HepG2 (cell line): ENCODE measurements around the gene PLAA. TPM values are rescaled to one million over a fixed set of nuclear protein-coding genes. Genes with fewer than 3 reads are reported as not detected.

Experiments used
- KAT2B ChIP-seq: fragments of 150-350 bp; IDR thresholded peaks from 2 replicates; pipeline ENCODE4 v1.6.1; 2014; ENCODE audit warnings: low read depth, low read length, borderline replicate concordance
- KAT7 ChIP-seq: IDR thresholded peaks from 2 replicates; pipeline ENCODE4 v1.6.1; 2018; ENCODE audit warnings: borderline replicate concordance, missing compliant biosample characterization
- KLF12 ChIP-seq: sonication (generic); formaldehyde crosslinking; IDR thresholded peaks from 2 replicates; pipeline ENCODE4 v1.4.0; 2020; ENCODE audit warnings: missing genetic modification reagents, borderline replicate concordance
- MIXL1 ChIP-seq: IDR thresholded peaks from 2 replicates; pipeline ENCODE4 v1.6.1; 2016
- MTA1 ChIP-seq: sonication (generic); formaldehyde crosslinking; IDR thresholded peaks from 2 replicates; pipeline ENCODE4 v1.4.0; 2020; ENCODE audit warnings: missing genetic modification reagents, mild to moderate bottlenecking, borderline replicate concordance
- MTF2 ChIP-seq: sonication (generic); formaldehyde crosslinking; IDR thresholded peaks from 2 replicates; pipeline ENCODE4 v1.5.0; 2020; ENCODE audit warnings: missing genetic modification reagents, borderline replicate concordance
- POGZ ChIP-seq: sonication (generic); formaldehyde crosslinking; IDR thresholded peaks from 2 replicates; pipeline ENCODE4 v1.4.0; 2020; ENCODE audit warnings: mild to moderate bottlenecking, missing genetic modification reagents
- RERE ChIP-seq: IDR thresholded peaks from 2 replicates; pipeline ENCODE4 v1.6.1; 2016; ENCODE audit warnings: low read depth, missing genetic modification reagents, missing compliant biosample characterization
- SAFB2 ChIP-seq: sonication (generic); formaldehyde crosslinking; IDR thresholded peaks from 2 replicates; pipeline ENCODE4 v1.5.1; 2020; ENCODE audit warnings: missing genetic modification reagents, low read depth, mild to moderate bottlenecking, borderline replicate concordance
- SALL2 ChIP-seq: sonication (generic); formaldehyde crosslinking; IDR thresholded peaks from 2 replicates; pipeline ENCODE4 v1.8.1; 2023; ENCODE audit warnings: mild to moderate bottlenecking, missing genetic modification reagents, inconsistent platforms
- XRCC5 ChIP-seq: fragments of 200-400 bp; formaldehyde crosslinking; optimal IDR thresholded peaks from 2 replicates; pipeline ENCODE3; 2017; ENCODE audit warnings: mild to moderate bottlenecking, low read length
- ZFP1 ChIP-seq: IDR thresholded peaks from 2 replicates; pipeline ENCODE4 v1.6.1; 2016
- ZFP36L2 ChIP-seq: sonication (generic); formaldehyde crosslinking; IDR thresholded peaks from 2 replicates; pipeline ENCODE4 v1.4.0; 2020; ENCODE audit warnings: missing genetic modification reagents
- ZNF33B ChIP-seq: sonication (generic); formaldehyde crosslinking; IDR thresholded peaks from 2 replicates; pipeline ENCODE4 v1.5.1; 2020; ENCODE audit warnings: mild to moderate bottlenecking, missing genetic modification reagents
- ZNF543 ChIP-seq: sonication (generic); formaldehyde crosslinking; IDR thresholded peaks from 2 replicates; pipeline ENCODE4 v1.4.0; 2020; ENCODE audit warnings: mild to moderate bottlenecking, missing genetic modification reagents
- ZNF580 ChIP-seq: IDR thresholded peaks from 2 replicates; pipeline ENCODE4 v1.6.1; 2016; ENCODE audit warnings: low read depth, borderline replicate concordance
- ZNF589 ChIP-seq: sonication (generic); formaldehyde crosslinking; conservative IDR thresholded peaks from 2 replicates; pipeline ENCODE4 v1.8.0; 2022; ENCODE audit warnings: mild to moderate bottlenecking, moderate library complexity, missing genetic modification reagents
- ZNF720 ChIP-seq: sonication (generic); formaldehyde crosslinking; IDR thresholded peaks from 2 replicates; pipeline ENCODE4 v1.4.0; 2020; ENCODE audit warnings: missing genetic modification reagents
- ZNF737 ChIP-seq: sonication (generic); formaldehyde crosslinking; IDR thresholded peaks from 2 replicates; pipeline ENCODE4 v1.5.0; 2020; ENCODE audit warnings: missing genetic modification reagents, mild to moderate bottlenecking, borderline replicate concordance
- ZNF784 ChIP-seq: sonication (generic); formaldehyde crosslinking; IDR thresholded peaks from 2 replicates; pipeline ENCODE4 v1.5.1; 2020; ENCODE audit warnings: missing genetic modification reagents, mild to moderate bottlenecking, borderline replicate concordance
- ZNF891 ChIP-seq: sonication (generic); formaldehyde crosslinking; IDR thresholded peaks from 2 replicates; pipeline ENCODE4 v1.5.0; 2020; ENCODE audit warnings: mild to moderate bottlenecking, missing genetic modification reagents
- ZSCAN30 ChIP-seq: sonication (generic); formaldehyde crosslinking; IDR thresholded peaks from 2 replicates; pipeline ENCODE4 v1.5.0; 2020; ENCODE audit warnings: mild to moderate bottlenecking, missing genetic modification reagents
- polyA plus RNA-seq, 8 experiments: library from polyadenylated mRNA; depleted of rRNA in 3 of 8; stranded (reverse) in 7 of 8; unstranded in 1 of 8; fragments of >200 nt; fragmentation: Illumina TruSeq in 4 of 8; extraction: Trizol in 4 of 8; gene quantifications; 2 replicates each; pipeline versions ENCODE4 v1.2.1 to v1.2.3, GENCODE V29; 2011 to 2016; ENCODE audit warnings: low read depth in 4 of 8, missing spikeins in 1 of 8, mixed read lengths in 1 of 8; ENCODE audit not compliant: insufficient read depth in 1 of 8
- total RNA-seq, 5 experiments: library from RNA; depleted of rRNA; stranded (reverse); fragments of >200 nt; fragmentation: Illumina TruSeq; extraction: Trizol; gene quantifications; 2 replicates each; pipeline ENCODE4 v1.2.3, GENCODE V29; 2016; ENCODE audit warnings: low read depth in 1 of 5

The PLAA gene
- total and polyA plus RNA-seq, 2 of the 13 experiments (the other 11 are each of a cell fraction or from before 2014, with no cell fraction given), result 5.8 to 22.9 TPM

DNA sequence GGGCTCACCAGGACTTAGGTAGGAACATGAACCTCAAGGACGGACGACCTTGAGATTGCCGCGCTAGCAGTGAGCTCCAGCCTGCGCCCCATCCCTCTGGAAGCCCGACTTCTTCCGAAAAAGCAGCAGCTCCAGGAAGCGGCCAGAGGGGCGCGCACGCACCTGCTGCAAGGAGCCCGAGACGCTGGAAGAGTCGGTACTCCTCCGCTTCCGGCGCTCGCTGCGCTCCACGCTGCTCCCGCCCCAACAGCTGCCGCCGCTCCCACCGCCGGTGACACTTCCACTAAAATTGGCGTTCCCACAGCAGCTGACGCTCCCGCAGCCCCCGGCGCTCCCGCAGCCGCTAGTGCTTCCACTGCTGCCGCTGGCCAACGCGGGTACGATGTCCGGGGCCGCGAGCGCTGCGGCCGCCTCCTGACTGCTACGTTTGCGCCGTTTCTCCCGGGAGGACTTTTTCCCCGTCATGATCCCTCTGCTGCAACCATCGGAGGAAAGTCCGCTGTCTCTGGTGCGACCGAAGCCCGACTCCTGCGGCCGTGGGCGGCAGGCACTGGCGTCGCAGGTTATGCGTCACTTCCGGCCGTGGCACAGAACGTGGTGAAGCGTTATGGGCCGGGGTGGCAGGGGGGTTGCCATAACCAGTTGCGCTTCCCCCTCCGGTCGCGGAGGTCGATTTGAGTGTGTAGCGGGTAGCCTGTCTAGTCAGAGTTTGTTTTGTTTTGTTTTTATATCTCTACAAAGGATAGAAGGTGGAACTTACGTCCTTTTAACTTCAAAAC, 54.6 kb downstream of the PLAA start, which contains the start of gene CAAP1 (continued):
- no peak; the same call in 1 of the 2 replicates for TF ChIP-seq ZSCAN30 (CRISPR knock-in tag)
- no peak for TF ChIP-seq ZNF784 (CRISPR knock-in tag)
- 0 out of 2 replicates have a peak, but pooled peaks have one; percentile 66 for TF ChIP-seq ZFP36L2 (CRISPR knock-in tag)
- TF ChIP-seq MTA1 (CRISPR knock-in tag), result peak; percentile 64; the same call in 1 of the 2 replicates
- TF ChIP-seq ZNF589 (CRISPR knock-in tag), result peak; percentile 66; the same call in 1 of the 2 replicates
- peak; percentile 60; the same call in 1 of the 2 replicates for TF ChIP-seq MIXL1
- TF ChIP-seq ZNF33B (CRISPR knock-in tag), result no peak
- peak; percentile 69; the same call in 1 of the 2 replicates for TF ChIP-seq SALL2 (CRISPR knock-in tag)
- peak; percentile 94; the same call in 1 of the 2 replicates for TF ChIP-seq KAT7 (CRISPR knock-in tag)
- no peak for TF ChIP-seq KAT2B
- no peak for TF ChIP-seq ZNF543
- TF ChIP-seq POGZ, result peak; percentile 95
- peak; percentile 44 for TF ChIP-seq XRCC5
- TF ChIP-seq ZNF891 (CRISPR knock-in tag), result peak; percentile 92
- no peak for TF ChIP-seq ZNF737
- TF ChIP-seq ZNF580 (CRISPR knock-in tag), result peak; percentile 88
- 0 out of 2 replicates have a peak, but pooled peaks have one; percentile 13 for TF ChIP-seq RERE
- TF ChIP-seq SAFB2, result peak; percentile 97
- TF ChIP-seq KLF12, result no peak
- TF ChIP-seq MTF2, result peak; percentile 94
- no peak for TF ChIP-seq ZNF720 (CRISPR knock-in tag)
- peak; percentile 56; the same call in 1 of the 2 replicates for TF ChIP-seq ZFP1 (CRISPR knock-in tag)
